ENCODE data around the gene LCE2C. TPM values are rescaled to one million over a fixed set of nuclear protein-coding genes. Genes with fewer than 3 reads are reported as not detected.
"Not testable (repeated sequence)": the region's sequence is repeated elsewhere in the genome, so short reads cannot be mapped to it uniquely, and the experiment has no call there.

Gene LCE2C
- total RNA-seq, result not detected
- polyA plus RNA-seq, result not detected
- long read RNA-seq, donor 1, result 0 reads
- long read RNA-seq, donor 2, result 0 reads
- long read RNA-seq, donor 3, result 0 reads

- H3K27ac ChIP-seq; H3K36me3 ChIP-seq; H3K9me3 ChIP-seq; H3K4me3 ChIP-seq; intact Hi-C loops (cut with DNase I); DNase-seq; H3K4me1 ChIP-seq; H3K27me3 ChIP-seq; ATAC-seq: not testable (repeated sequence)
- 55 to 74% (median 65%) methylated on average over 3 of the region's 3 CpGs for WGBS, 4 donors
Measured at GRCh38 chr1:152674983-152675382, at the start of gene LCE2C. LCE2C (plus strand) TSS chr1:152675279; CDS start chr1:152676016, 737 bp downstream.

- Histone ChIP-seq H3K4me1 (no peaks in the 10 kb centered on the region), H3K4me3 (no peak overlapping the region), H3K27me3 (peaks cover 0 to 5% (median 0%) of the 10 kb centered on the region in 9 donors), H3K27ac (no peak overlapping the region), H3K36me3 (no peaks in the 10 kb centered on the region), H3K9me3 (no peaks in the 10 kb centered on the region)
- TF ChIP-seq POLR2A (IDR thresholded peaks at IDR 0.05), result no peak
- no peak for TF ChIP-seq CTCF (IDR thresholded peaks at IDR 0.05)
- DNase-seq, result no peak
- WGBS, 4 donors, result 44 to 80% (median 72%) methylated on average over 1 of the region's 1 CpG
- ATAC-seq, result no peak
- intact Hi-C loops (cut with DNase I), result no loop called here
Measured at GRCh38 chr1:152626744-152627143, 48.3 kb upstream of the LCE2C start.

- DNase-seq (no peak), ATAC-seq (no peak)
- H3K9me3 ChIP-seq, result peaks cover 0 to 17% (median 0%) of the 10 kb centered on the region in 12 donors
- intact Hi-C loops (cut with DNase I), result no loop called here
- H3K4me1 ChIP-seq, result no peaks in the 10 kb centered on the region
- no peaks in the 10 kb centered on the region for H3K36me3 ChIP-seq
- TF ChIP-seq POLR2A (IDR thresholded peaks at IDR 0.05) (no peak), CTCF (IDR thresholded peaks at IDR 0.05) (no peak)
- 82 to 87% (median 85%) methylated on average over 3 of the region's 3 CpGs for WGBS, 4 donors
- no peak overlapping the region for H3K4me3 ChIP-seq
- H3K27me3 ChIP-seq, result no peaks in the 10 kb centered on the region
- no peak overlapping the region for H3K27ac ChIP-seq
Measured at GRCh38 chr1:152630596-152630995, 44.5 kb upstream of the LCE2C start.

- no peak overlapping the region for H3K27ac ChIP-seq
- no peak overlapping the region for H3K4me3 ChIP-seq
- peaks cover 0 to 15% (median 3%) of the 10 kb centered on the region in 12 donors for H3K9me3 ChIP-seq
- intact Hi-C loops (cut with DNase I), result no loop called here
- H3K4me1 ChIP-seq, result no peaks in the 10 kb centered on the region
- H3K27me3 ChIP-seq, result no peaks in the 10 kb centered on the region
- ATAC-seq, result no peak
- no peaks in the 10 kb centered on the region for H3K36me3 ChIP-seq
- no peak for TF ChIP-seq POLR2A (IDR thresholded peaks at IDR 0.05)
- TF ChIP-seq CTCF (IDR thresholded peaks at IDR 0.05), result no peak
- no peak for DNase-seq
- 40 to 69% (median 64%) methylated on average over 1 of the region's 1 CpG for WGBS, 4 donors
Measured at GRCh38 chr1:152640351-152640750, 34.7 kb upstream of the LCE2C start.

- no peak for DNase-seq
- no peak for TF ChIP-seq CTCF (IDR thresholded peaks at IDR 0.05)
- no peak for TF ChIP-seq POLR2A (IDR thresholded peaks at IDR 0.05)
- H3K4me3 ChIP-seq, result no peak overlapping the region
- intact Hi-C loops (cut with DNase I), result no loop called here
- ATAC-seq, result no peak
- H3K27ac ChIP-seq, result no peak overlapping the region
- no peaks in the 10 kb centered on the region for H3K4me1 ChIP-seq
- peaks cover 0 to 6% (median 0%) of the 10 kb centered on the region in 9 donors for H3K27me3 ChIP-seq
- H3K9me3 ChIP-seq, result peaks cover 0 to 6% (median 0%) of the 10 kb centered on the region in 12 donors
- H3K36me3 ChIP-seq, result no peaks in the 10 kb centered on the region
- 56 to 66% (median 61%) methylated on average over 3 of the region's 3 CpGs for WGBS, 4 donors
Measured at GRCh38 chr1:152643945-152644344, 31.1 kb upstream of the LCE2C start.
